ENCODE measurements around the gene YWHAE. TPM values are rescaled to one million over a fixed set of nuclear protein-coding genes. Genes with fewer than 3 reads are reported as not detected.

The YWHAE gene
- total RNA-seq, 1 experiment from 2014 or later, result 1,282 TPM

DNA sequence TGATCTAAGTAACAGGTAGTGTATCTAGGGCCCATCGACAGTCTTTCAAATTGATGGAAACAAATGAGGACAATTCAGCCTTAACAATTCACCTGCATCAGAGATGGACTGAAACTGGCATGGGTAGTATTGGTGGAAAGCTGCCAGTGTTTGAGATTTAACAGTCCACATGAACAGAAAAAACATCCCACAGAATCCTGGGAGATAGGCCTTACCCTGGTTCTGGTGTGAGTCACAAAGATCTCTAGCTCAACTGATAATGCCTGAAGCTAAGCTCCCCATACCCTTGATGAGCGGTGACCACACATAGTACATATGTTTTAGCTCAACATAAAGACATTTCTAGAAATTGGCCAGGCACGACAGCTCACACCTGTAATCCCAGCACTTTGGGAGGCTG, 34.1 kb upstream of the YWHAE start:
- Histone ChIP-seq H2AFZ (ENCODE audit: low read length) (no peak overlapping the region), H3K4ac (ENCODE audit: low read depth, low read length) (no peak overlapping the region), H2BK15ac (ENCODE audit: low read depth, low read length) (no peak overlapping the region), H3K9me3 (ENCODE audit: control insufficient read depth, low read depth, low read length) (no peaks in the 10 kb centered on the region), H4K20me1 (ENCODE audit: control insufficient read depth, insufficient read depth, insufficient read length) (no peaks in the 10 kb centered on the region), H3K23me2 (ENCODE audit: insufficient read length, low read depth, low read length, poor library complexity, severe bottlenecking) (no peaks in the 10 kb centered on the region), H3T11ph (ENCODE audit: low read length) (no peak overlapping the region), H3K27me3 (ENCODE audit: insufficient read depth, low read length) (no peaks in the 10 kb centered on the region), H3K4me2 (ENCODE audit: insufficient read depth, insufficient read length, low read length) (no peak overlapping the region), H4K5ac (ENCODE audit: insufficient read length, low read depth, low read length) (no peak overlapping the region), H3K23ac (ENCODE audit: insufficient read length, low read depth, low read length) (no peak overlapping the region), H3K27ac (ENCODE audit: insufficient read length, low read depth, low read length) (no peak overlapping the region), H2BK5ac (ENCODE audit: insufficient read length, low read length) (no peak overlapping the region), H3K18ac (ENCODE audit: insufficient read length, low read depth, low read length) (no peak overlapping the region), H4K8ac (replicated peaks; ENCODE audit: insufficient read length, low read depth, low read length) (no peak overlapping the region), H4K91ac (ENCODE audit: insufficient read length, low read depth, low read length) (no peak overlapping the region), H2BK20ac (ENCODE audit: low read depth, low read length, poor library complexity, severe bottlenecking) (no peak overlapping the region), H2BK120ac (ENCODE audit: low read depth, low read length, poor library complexity, severe bottlenecking) (no peak overlapping the region), H3K79me2 (ENCODE audit: insufficient read depth, low read length) (peaks cover 16% of the 10 kb centered on the region; the same call in 1 of the 2 replicates), H2AK5ac (ENCODE audit: insufficient read length, low read length) (no peak overlapping the region), H3K79me1 (ENCODE audit: insufficient read depth, low read depth, low read length, poor library complexity, severe bottlenecking) (peaks cover 10% of the 10 kb centered on the region), H3K9ac (ENCODE audit: extremely low read depth, insufficient read length, low read length) (no peak overlapping the region), H3K14ac (ENCODE audit: insufficient read depth, low read length) (no peak overlapping the region), H3K4me1 (ENCODE audit: insufficient read depth, low read length) (no peaks in the 10 kb centered on the region), H3K56ac (ENCODE audit: insufficient read length, low read depth, low read length) (no peak overlapping the region), H2BK12ac (ENCODE audit: insufficient read length, low read depth, low read length) (no peak overlapping the region)
- no peak for DNase-seq
- Mint-ChIP-seq H3K27ac (no peak overlapping the region), H3K4me3 (no peak overlapping the region), H3K9me3 (peaks cover 0 to 3% of the 10 kb centered on the region in 2 experiments; a peak in 1 of 5 replicates), H3K27me3 (ENCODE audit: low read depth) (no peaks in the 10 kb centered on the region), H3K36me3 (ENCODE audit: insufficient read depth in 1 of 3, low read depth in 3 of 3) (peaks cover 35 to 69% (median 57%) of the 10 kb centered on the region in 3 experiments), H3K4me1 (0 out of 4 replicates have a peak, but pooled peaks cover 0 to 3% of the 10 kb centered on the region in 2 experiments)
- TF ChIP-seq, protein P1, sequence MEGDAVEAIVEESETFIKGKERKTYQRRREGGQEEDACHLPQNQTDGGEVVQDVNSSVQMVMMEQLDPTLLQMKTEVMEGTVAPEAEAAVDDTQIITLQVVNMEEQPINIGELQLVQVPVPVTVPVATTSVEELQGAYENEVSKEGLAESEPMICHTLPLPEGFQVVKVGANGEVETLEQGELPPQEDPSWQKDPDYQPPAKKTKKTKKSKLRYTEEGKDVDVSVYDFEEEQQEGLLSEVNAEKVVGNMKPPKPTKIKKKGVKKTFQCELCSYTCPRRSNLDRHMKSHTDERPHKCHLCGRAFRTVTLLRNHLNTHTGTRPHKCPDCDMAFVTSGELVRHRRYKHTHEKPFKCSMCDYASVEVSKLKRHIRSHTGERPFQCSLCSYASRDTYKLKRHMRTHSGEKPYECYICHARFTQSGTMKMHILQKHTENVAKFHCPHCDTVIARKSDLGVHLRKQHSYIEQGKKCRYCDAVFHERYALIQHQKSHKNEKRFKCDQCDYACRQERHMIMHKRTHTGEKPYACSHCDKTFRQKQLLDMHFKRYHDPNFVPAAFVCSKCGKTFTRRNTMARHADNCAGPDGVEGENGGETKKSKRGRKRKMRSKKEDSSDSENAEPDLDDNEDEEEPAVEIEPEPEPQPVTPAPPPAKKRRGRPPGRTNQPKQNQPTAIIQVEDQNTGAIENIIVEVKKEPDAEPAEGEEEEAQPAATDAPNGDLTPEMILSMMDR (conservative IDR thresholded peaks at IDR 0.05), result no peak
- no CpG with 5 or more reads among the region's 3 CpGs for WGBS (ENCODE audit: extremely low coverage, insufficient read length, low lambda C conversion rate)

Data from H9 (cell line).